Activated effector memory CD4-positive, alpha-beta T cell treated with anti-CD3 and anti-CD28 coated beads, Interleukin-2, amount 50 U/mL, for 16 hours (primary cell): ENCODE data around the gene FMN1.

ENCODE experiments used
- DNase-seq: peaks from one replicate; pipeline ENCODE4 v3.0.0-alpha.2; 2020

The FMN1 gene

DNA sequence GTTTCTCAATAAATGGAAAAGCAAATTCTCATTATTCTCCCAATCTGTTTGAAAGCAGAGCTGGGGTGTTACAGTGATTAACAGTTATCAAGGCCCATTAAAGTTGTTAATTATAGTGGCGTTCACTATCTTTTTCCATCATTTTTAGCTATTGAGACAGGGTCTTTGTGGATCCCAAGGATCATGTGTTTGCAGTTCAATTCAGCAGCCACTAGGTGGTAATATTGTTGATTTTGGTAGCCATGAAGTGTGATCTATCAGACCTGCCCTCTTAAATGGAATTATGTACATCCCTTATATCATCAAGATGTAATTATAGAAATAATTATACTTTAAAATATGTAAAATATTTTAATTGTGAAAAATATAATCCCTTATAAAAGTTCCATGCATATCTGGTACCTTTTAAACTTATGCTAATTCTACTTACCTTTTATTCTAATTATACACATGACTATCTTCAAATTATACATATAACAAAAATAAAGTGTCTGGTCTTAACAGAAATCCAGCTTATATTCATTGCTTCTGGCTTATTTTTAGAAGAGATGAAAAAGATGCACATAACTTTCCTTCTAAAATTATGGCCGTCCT, 350.3 kb downstream of the FMN1 start:
- no peak for DNase-seq

DNA sequence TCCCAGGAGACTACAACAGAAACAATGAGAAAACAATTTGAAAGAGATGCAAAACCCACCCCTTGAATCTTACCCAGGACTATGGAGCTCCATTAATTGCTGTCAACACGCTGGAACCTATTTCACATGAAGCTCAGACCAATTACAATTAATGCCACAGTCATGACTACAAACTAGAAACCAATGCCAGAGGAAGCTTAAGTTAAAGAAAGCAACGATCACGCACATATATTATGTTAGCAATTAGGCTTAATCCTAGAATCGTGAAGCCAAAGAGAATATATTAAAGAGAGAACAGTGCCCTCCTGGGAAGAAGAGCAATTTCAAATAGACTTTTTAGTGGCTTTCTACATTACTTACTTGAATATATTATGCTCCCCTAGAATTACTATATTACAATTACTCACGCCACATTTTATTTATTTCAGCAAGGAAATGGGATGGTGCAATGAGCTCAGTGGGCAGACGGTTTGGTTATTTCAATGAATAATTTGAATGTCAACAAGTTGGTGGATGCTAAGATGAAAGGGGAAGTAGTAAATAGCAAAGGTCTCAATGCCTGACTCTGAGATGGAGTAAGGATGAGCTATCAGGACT, 351.2 kb downstream of the FMN1 start:
- no peak for DNase-seq

DNA sequence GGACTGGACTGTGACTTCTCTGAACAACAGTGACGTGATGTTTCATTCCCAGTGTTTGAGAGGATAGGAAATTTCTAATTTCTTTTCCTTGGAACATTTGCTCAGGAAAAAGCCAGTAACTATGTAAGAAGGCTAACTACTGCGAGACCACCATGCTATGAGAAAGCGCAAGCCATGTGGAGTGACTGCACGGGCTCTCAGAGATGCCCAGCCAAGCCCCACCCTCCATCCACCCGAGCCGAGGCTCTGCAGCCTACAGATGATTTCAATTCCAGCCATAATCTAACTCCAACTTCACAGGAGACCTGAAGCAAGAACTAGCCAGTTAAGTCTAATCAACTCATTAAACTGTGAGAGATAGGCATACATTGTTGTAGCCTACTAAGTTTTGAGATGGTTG, 352.4 kb downstream of the FMN1 start:
- no peak for DNase-seq

- DNase-seq = no peak
Observed at GRCh38 chr15:32840507-32841245, 353.8 kb downstream of the FMN1 start.

DNA sequence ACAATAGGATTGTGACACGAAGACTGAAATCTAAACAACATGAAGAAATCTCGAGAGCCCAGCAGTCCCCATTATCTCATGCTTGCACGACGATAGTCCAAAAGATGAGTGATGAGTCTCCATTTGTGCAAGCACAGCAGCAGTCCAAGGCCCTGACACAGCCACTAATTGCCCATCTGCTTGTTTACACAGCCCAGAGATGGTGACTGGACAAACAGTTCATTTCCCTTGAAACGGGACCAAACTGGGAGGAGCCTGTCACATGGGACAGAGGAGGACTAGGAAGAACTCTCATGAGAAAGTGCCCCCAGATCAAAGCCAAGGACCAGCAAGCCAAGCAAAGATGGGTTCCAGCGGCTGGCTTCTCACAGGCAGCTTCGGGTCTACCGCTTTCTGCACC, 355.7 kb downstream of the FMN1 start:
- no peak for DNase-seq

DNA sequence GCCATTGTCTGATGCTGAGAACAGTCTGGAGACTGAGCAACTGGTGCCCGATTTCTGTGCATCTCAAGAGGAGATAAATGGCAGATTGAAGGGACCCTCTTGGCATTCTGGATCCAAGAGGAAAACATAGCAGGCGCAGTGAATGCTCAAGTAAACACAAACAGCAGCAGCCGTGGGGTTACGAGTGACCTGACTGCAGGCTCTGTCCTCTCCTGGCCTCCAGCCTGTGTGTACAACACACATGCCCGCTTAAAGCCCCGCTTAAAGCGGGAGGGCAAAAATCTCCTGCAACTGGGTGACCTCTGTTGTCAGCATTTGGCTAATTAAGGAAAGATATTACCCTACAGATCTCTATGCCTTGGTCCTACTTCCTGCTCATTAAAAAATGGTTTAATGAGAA, 356.2 kb downstream of the FMN1 start:
- no peak for DNase-seq

DNA sequence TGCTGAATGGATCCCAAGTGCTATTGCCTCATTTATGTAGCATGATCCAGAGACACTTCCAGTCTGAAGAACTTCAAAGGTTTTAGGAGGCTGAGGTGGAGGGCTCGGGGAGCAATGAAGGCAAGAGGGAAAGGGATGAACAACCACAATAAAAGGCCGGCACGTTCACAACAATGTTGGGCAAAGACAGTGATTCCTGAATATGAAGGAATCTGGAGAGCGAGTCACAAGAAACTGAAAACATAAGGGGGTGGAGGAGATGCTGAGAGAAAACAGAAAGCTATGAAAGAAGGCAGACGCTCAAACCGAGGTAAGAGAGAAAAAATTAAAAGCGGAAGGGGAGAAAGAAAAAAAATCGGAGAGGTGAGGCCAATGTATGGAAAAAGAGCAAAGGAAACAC, 356.6 kb downstream of the FMN1 start:
- DNase-seq = no peak

- no peak for DNase-seq
Observed at GRCh38 chr15:32834156-32834555, 360.4 kb downstream of the FMN1 start.

DNA sequence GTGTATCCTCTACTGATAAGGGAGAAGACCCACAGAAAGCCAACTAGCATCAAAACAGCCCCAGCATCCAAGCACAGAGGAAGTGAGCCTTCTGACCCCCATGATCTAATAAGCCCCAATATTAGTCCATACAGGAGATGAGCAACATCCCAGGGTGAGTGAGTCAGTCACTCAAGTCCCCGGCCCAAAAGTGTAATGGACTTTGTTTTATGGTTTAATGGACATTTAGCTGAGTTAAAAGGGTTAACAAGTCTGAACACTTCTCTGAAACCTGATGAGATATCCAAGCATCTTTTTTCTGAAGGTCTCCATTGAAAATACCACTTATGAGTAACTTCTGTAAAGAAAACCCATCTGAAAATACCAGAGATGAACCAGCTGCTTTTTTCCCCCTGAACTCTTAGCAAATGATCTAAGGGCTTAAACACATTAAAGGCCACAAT, 361.1 kb downstream of the FMN1 start:
- no peak for DNase-seq

- no peak for DNase-seq
Observed at GRCh38 chr15:32831485-32831884, 363.0 kb downstream of the FMN1 start.

GRCh38 chr15:32830241-32830640, 364.3 kb downstream of the FMN1 start:
- DNase-seq = no peak

DNA sequence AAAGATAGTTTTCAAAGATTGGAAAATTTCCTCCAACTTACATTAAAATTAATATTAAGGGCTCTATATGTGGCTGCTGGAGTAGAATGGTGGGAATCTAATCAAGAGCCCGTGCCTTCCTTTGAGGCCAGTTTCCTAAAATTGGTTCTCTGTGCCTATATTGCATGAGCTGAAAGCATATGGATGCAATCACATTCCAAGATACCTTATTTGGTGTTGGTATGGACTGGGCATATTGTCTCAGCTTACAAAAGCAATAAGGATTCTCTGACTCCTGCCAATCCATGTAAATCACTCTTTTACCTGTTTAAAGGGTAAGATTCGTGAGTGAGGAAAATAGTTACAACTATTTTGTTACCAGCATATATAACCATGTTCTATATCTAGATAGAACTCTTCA, 365.1 kb downstream of the FMN1 start:
- no peak for DNase-seq

GRCh38 chr15:32828507-32829186, 365.9 kb downstream of the FMN1 start:
- DNase-seq = no peak

DNA sequence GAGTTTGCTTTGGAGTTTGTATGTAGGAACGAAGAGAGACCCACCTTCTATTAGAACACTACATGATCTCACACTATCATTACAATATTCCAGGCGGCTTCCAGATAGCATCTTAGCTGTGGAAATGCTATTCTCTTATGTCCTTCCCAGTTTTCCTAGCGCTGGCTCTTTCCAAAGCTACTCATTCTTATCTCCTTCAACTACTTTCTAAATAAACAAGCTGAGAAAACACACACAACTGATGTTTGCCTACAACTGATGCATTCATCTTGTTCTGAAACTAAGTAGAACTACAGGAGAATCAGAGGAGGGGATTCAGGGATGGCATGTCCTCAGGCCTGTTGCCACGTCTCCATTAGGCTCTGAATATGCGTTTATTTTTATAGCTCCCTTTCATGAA, 367.8 kb downstream of the FMN1 start:
- no peak for DNase-seq

GRCh38 chr15:32825219-32825618, 369.3 kb downstream of the FMN1 start:
- DNase-seq = no peak

DNA sequence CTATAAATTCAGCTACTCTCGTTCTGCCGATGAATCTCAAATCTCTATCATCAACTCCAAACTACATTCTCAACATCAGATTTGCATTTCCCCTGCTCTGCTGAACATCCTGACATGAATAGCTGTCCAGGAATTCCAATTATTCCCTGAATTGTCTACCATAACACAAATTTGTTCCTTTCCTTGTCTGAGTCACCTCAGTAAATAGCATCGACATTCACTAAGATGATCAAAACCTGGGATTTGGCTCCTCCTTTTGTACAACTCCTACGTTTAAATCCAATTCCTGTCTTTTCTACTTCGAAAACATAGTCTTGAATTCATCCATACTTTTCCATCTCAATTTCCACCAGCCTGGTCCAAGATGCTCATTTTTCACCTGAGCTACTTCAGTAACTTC, 369.7 kb downstream of the FMN1 start:
- DNase-seq = no peak

DNA sequence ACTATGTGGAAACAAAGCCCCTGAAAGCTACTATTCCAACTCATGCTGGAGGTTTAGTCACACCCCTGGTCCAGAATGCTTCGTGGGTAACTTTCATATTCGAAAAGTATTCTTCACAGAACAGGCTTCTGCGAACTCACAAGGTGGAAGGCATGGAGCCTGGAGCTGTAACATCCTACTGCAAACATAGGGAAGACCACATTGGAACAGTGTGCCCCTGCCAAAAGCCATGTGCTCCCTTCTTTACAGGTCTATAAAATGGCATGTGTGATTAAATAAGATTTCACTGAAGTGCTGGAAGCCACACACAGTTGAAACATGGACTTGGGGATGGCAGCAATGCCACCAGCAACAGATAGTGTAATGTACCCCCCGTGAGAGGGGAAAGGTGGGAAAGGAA, 370.8 kb downstream of the FMN1 start:
- no peak for DNase-seq

DNA sequence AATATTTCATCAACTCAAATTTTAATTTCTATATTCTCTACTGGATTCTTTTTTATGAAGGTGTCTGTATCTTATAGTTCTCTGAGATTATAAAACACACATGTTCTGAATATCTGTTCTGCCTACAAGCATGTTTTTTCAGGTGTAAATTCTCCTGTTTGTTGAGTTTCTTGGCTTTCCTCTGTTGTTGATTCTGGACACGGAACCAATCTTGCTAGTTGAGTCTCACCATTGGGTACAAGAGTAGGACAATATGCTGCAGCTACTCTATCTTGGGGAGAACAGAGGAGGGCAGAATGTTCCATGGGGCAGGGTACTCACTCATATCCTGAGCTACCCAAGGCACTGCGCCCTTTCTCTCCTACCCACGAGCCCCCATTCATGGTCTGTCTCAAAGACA, 371.8 kb downstream of the FMN1 start:
- DNase-seq = no peak

DNA sequence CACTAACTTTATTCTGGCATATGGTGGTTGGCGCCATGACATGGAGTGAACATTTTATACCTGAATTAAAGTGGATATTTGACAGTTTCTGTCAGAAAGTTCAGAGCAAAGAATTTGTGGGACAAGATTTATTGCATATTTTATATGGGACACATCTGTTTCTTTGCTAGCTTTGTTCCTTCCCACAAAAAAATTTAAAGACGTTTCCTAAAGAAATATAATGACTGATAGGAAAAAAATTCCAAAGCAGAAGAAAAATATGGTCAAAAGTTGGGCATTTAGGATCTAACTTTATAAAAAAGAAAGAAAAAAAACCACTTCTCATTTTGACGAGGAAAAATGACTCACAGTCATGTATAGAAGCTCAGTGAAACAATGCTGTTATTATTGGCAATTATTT, 375.1 kb downstream of the FMN1 start:
- no peak for DNase-seq

- DNase-seq = no peak
Observed at GRCh38 chr15:32818758-32819447, 375.6 kb downstream of the FMN1 start.

DNA sequence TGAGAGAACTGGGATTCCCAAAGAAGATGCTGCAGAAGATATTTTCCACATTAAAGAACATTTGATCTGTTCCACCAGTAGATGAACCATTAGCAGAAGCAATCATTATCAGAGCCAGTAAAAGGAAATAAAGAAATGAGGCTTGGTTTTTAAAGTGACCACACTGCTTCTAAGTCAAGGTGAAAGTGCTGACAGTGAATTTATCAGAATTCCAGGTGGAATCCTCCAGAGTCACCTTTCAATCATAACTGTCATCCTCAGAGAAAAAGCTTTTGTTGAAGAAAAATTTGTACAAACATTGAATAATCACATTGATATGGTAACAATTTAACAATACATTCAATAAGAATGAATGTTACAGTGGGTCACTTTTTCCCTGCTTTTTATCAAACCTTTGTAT, 376.9 kb downstream of the FMN1 start:
- DNase-seq = no peak

DNA sequence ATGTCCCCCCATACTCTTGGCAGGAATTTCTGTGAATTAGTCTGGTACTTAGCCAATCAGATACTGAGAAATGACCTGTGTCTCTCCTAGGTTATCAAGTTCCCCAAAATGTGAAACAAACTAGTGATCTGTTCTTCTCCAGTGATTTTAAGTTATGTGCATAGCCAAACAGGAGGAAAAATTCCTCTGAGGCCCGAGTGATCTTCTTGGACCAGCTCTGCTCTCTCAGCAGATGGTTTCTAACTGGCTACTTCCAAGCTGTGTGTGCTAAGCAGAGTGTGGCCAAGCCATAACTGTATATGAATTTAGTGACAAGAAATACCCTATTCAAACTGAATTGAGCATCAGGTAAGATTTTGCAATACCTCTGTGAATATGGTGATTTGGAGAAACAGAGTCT, 387.2 kb downstream of the FMN1 start:
- DNase-seq = no peak

DNA sequence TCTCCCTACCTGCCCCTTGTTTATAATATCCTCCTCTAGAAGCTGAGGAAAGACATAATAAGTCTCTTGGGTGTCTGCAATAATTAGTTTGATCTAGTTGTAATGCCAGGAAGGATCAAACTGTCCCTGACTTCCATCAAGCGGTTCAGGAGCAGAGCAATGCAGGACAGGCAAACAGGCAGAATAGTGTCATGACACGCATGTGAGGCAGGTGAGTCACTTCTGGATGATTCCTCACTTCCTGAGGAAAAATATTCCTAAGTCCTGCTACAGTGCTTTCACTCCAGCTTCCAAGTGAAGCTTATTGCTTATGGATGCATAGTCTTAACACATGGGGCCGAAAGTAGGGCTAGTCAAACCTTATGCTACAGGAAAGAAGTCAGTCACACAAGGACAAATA, 390.9 kb downstream of the FMN1 start:
- no peak for DNase-seq
